K562 (cell line): Measurements from ENCODE around the gene GRWD1. TPM values are rescaled to one million over a fixed set of nuclear protein-coding genes. Genes with fewer than 3 reads are reported as not detected.

Experiments
- ARID2 ChIP-seq: fragments of 450-650 bp; IDR thresholded peaks from 2 replicates; pipeline ENCODE4 v1.6.1; 2017; ENCODE audit warnings: antibody characterized with exemption, mild to moderate bottlenecking
- GABPB2 ChIP-seq: fragments of 250-450 bp; sonication (Bioruptor Pico); conservative IDR thresholded peaks from 2 replicates; pipeline ENCODE4 v1.5.1; 2021; ENCODE audit warnings: mild to moderate bottlenecking
- HDAC8 ChIP-seq: fragments of 450-650 bp; IDR thresholded peaks from 2 replicates; pipeline ENCODE4 v1.6.1; 2016; ENCODE audit warnings: mild to moderate bottlenecking, missing genetic modification characterization, moderate library complexity, missing compliant biosample characterization
- KAT8 ChIP-seq: fragments of 450-650 bp; IDR thresholded peaks from 2 replicates; pipeline ENCODE4 v1.6.1; 2016; ENCODE audit warnings: low read depth, mild to moderate bottlenecking
- MAFF ChIP-seq: IDR thresholded peaks from 2 replicates; pipeline ENCODE4 v1.6.1; 2012; ENCODE audit warnings: low read length, improper control_type of control experiment
- MTA3 ChIP-seq: fragments of 450-650 bp; formaldehyde crosslinking; IDR thresholded peaks from 2 replicates; pipeline ENCODE4 v1.6.1; 2017; ENCODE audit warnings: mild to moderate bottlenecking, borderline replicate concordance
- NELFE ChIP-seq: IDR thresholded peaks from 2 replicates; pipeline ENCODE4 v1.6.1; 2011; ENCODE audit warnings: mild to moderate bottlenecking; ENCODE audit not compliant: insufficient read depth, insufficient read length
- RUNX1 ChIP-seq: sonication (generic); IDR thresholded peaks from 2 replicates; pipeline ENCODE4 v1.6.1; 2016; ENCODE audit warnings: antibody characterized with exemption, low read depth
- SNIP1 ChIP-seq: fragments of 450-650 bp; IDR thresholded peaks from 2 replicates; pipeline ENCODE4 v1.7.1; 2017; ENCODE audit warnings: low read depth, mild to moderate bottlenecking
- SNRNP70 ChIP-seq: fragments of 200-400 bp; formaldehyde crosslinking; optimal IDR thresholded peaks from 2 replicates; pipeline ENCODE3; 2017; ENCODE audit warnings: low read depth, low read length
- SRSF9 ChIP-seq: fragments of 200-400 bp; formaldehyde crosslinking; IDR thresholded peaks from 2 replicates; pipeline ENCODE4 v1.6.1; 2017; ENCODE audit warnings: low read depth, low read length, borderline replicate concordance
- STAT5A ChIP-seq: IDR thresholded peaks from 2 replicates; pipeline ENCODE4 v1.6.1; 2012; ENCODE audit warnings: low read length, inconsistent platforms, borderline replicate concordance
- TBL1XR1 ChIP-seq, 2 experiments: IDR thresholded peaks; 2 replicates each; pipeline ENCODE4 v1.6.1; 2012; ENCODE audit warnings: improper control_type of control experiment in 2 of 2, low read length in 2 of 2, mild to moderate bottlenecking in 1 of 2
- TCFL5 ChIP-seq: fragments of 250-450 bp; sonication (Bioruptor Pico); conservative IDR thresholded peaks from 2 replicates; pipeline ENCODE4 v1.6.1; 2021; ENCODE audit warnings: mild to moderate bottlenecking, moderate library complexity, matching md5 sums
- ZNF239 ChIP-seq: fragments of 250-450 bp; sonication (Bioruptor Pico); IDR thresholded peaks from 2 replicates; pipeline ENCODE4 v1.4.0; 2020; ENCODE audit warnings: mild to moderate bottlenecking
- ZNF436 ChIP-seq: fragments of 250-450, 450-650 bp; sonication (Bioruptor Pico); formaldehyde crosslinking; IDR thresholded peaks from 2 replicates; pipeline ENCODE4 v1.7.0; 2020; ENCODE audit warnings: mild to moderate bottlenecking
- ZNF583 ChIP-seq: fragments of 250-450 bp; sonication (Bioruptor Pico); IDR thresholded peaks from 2 replicates; pipeline ENCODE4 v1.4.0; 2020
- ZNF699 ChIP-seq: fragments of 250-450 bp; sonication (Bioruptor Pico); IDR thresholded peaks from 2 replicates; pipeline ENCODE4 v1.8.0; 2021; ENCODE audit warnings: mild to moderate bottlenecking, moderate library complexity; ENCODE audit not compliant: insufficient replicate concordance
- ZNF830 ChIP-seq: fragments of 250-450 bp; sonication (Bioruptor Pico); IDR thresholded peaks from 2 replicates; pipeline ENCODE4 v1.5.0; 2021; ENCODE audit warnings: mild to moderate bottlenecking
- polyA plus RNA-seq, 8 experiments: library from polyadenylated mRNA; depleted of rRNA in 4 of 8; stranded (reverse) in 5 of 8; unstranded in 3 of 8; fragments of >200 nt; fragmentation: Nextera tagmentation in 2 of 8; fragmentation: Illumina TruSeq in 1 of 8; extraction: Ambion mirVana in 2 of 8; extraction: Trizol in 1 of 8; gene quantifications; 2 replicates each; pipeline versions ENCODE4 v1.2.1 to v1.2.3, GENCODE V29; 2011 to 2014; ENCODE audit warnings: inconsistent platforms in 1 of 8, missing spikeins in 1 of 8
- total RNA-seq, 7 experiments: library from RNA; depleted of rRNA in 6 of 7; stranded (reverse); fragments of >200 nt in 6 of 7; fragmentation: Illumina TruSeq in 2 of 7; extraction: Trizol in 2 of 7; gene quantifications; 2 replicates each; pipeline versions ENCODE4 v1.2.1 to v1.2.3, GENCODE V29; 2011 to 2021; ENCODE audit warnings: low replicate concordance in 1 of 7
- TF ChIP-seq, protein P1 (sequence below): fragments of 150-350 bp; IDR thresholded peaks from 2 replicates; pipeline ENCODE4 v1.6.1; 2014; ENCODE audit warnings: low read depth, mild to moderate bottlenecking, low read length, borderline replicate concordance
- TF ChIP-seq, protein P2 (sequence below): IDR thresholded peaks from 3 replicates; pipeline ENCODE4 v1.6.1; 2011; ENCODE audit warnings: borderline replicate concordance, mild to moderate bottlenecking; ENCODE audit not compliant: insufficient read length, insufficient read depth
- TF ChIP-seq, protein P3 (sequence below), 2 experiments: IDR thresholded peaks; 2 replicates each; pipeline ENCODE4 v1.6.1; 2012; ENCODE audit warnings: improper control_type of control experiment in 2 of 2, low read depth in 2 of 2, low read length in 2 of 2, borderline replicate concordance in 1 of 2

GRWD1 gene
- total and polyA plus RNA-seq, 9 of the 15 experiments (the other 6 are each of a cell fraction or from before 2014, with no cell fraction given) = 1.5 to 87.2 (median 24.5) TPM

DNA sequence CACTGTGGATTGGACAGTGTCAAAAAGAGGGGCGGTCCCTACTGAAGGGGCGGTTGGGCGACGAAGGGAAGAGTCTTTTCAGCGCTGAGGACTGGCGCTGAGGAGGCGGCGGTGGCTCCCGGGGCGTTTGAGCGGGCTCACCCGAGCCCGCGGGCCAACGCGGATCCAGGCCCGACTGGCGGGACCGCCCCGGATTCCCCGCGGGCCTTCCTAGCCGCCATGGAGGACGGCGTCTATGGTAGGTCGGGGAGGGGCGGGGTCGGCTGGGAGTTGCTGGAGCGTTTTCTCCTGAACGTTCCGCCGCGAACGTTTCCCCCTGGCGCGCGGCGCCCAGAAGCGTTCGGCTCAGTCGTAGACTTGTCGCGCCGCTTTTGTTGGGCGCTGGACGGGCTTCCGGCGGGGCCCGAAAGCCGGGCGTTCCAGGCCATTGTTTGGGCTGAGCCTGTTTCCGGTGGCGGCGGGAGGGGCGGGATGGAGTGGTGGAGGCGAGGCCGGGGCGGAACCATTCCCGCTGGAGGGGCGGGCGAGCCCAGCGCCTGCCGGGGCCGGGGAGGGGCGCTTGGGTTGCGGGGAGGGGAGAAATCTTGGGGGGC, 23.6 kb downstream of the GRWD1 start, which contains the start of gene CYTH2 (continued):
- TF ChIP-seq NELFE (no peak), MAFF (no peak), TBL1XR1 (IDR thresholded peaks at IDR 0.05; ENCODE audit: low read length in 2 of 2) (no peak), HDAC8 (tag) (no peak), ZNF239 (0 out of 2 replicates have a peak, but pooled peaks have one; percentile 20), SNRNP70 (no peak), TCFL5 (CRISPR knock-in tag) (no peak), ARID2 (no peak), GABPB2 (CRISPR knock-in tag) (no peak), KAT8 (no peak), MTA3 (peak; percentile 92; the same call in 1 of the 2 replicates), SRSF9 (no peak), ZNF699 (CRISPR knock-in tag) (no peak), RUNX1 (no peak), ZNF436 (CRISPR knock-in tag) (0 out of 2 replicates have a peak, but pooled peaks have one; percentile 27), STAT5A (no peak), SNIP1 (peak; percentile 60; the same call in 1 of the 2 replicates), ZNF583 (CRISPR knock-in tag) (peak; percentile 76), ZNF830 (CRISPR knock-in tag) (peak; percentile 77; the same call in 1 of the 2 replicates)
- TF ChIP-seq, protein P1, sequence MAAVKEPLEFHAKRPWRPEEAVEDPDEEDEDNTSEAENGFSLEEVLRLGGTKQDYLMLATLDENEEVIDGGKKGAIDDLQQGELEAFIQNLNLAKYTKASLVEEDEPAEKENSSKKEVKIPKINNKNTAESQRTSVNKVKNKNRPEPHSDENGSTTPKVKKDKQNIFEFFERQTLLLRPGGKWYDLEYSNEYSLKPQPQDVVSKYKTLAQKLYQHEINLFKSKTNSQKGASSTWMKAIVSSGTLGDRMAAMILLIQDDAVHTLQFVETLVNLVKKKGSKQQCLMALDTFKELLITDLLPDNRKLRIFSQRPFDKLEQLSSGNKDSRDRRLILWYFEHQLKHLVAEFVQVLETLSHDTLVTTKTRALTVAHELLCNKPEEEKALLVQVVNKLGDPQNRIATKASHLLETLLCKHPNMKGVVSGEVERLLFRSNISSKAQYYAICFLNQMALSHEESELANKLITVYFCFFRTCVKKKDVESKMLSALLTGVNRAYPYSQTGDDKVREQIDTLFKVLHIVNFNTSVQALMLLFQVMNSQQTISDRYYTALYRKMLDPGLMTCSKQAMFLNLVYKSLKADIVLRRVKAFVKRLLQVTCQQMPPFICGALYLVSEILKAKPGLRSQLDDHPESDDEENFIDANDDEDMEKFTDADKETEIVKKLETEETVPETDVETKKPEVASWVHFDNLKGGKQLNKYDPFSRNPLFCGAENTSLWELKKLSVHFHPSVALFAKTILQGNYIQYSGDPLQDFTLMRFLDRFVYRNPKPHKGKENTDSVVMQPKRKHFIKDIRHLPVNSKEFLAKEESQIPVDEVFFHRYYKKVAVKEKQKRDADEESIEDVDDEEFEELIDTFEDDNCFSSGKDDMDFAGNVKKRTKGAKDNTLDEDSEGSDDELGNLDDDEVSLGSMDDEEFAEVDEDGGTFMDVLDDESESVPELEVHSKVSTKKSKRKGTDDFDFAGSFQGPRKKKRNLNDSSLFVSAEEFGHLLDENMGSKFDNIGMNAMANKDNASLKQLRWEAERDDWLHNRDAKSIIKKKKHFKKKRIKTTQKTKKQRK = no peak
- TF ChIP-seq, protein P2, sequence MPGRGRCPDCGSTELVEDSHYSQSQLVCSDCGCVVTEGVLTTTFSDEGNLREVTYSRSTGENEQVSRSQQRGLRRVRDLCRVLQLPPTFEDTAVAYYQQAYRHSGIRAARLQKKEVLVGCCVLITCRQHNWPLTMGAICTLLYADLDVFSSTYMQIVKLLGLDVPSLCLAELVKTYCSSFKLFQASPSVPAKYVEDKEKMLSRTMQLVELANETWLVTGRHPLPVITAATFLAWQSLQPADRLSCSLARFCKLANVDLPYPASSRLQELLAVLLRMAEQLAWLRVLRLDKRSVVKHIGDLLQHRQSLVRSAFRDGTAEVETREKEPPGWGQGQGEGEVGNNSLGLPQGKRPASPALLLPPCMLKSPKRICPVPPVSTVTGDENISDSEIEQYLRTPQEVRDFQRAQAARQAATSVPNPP = no peak
- TF ChIP-seq, protein P3, sequence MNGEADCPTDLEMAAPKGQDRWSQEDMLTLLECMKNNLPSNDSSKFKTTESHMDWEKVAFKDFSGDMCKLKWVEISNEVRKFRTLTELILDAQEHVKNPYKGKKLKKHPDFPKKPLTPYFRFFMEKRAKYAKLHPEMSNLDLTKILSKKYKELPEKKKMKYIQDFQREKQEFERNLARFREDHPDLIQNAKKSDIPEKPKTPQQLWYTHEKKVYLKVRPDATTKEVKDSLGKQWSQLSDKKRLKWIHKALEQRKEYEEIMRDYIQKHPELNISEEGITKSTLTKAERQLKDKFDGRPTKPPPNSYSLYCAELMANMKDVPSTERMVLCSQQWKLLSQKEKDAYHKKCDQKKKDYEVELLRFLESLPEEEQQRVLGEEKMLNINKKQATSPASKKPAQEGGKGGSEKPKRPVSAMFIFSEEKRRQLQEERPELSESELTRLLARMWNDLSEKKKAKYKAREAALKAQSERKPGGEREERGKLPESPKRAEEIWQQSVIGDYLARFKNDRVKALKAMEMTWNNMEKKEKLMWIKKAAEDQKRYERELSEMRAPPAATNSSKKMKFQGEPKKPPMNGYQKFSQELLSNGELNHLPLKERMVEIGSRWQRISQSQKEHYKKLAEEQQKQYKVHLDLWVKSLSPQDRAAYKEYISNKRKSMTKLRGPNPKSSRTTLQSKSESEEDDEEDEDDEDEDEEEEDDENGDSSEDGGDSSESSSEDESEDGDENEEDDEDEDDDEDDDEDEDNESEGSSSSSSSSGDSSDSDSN (IDR thresholded peaks at IDR 0.05; ENCODE audit: borderline replicate concordance in 1 of 2, low read depth in 2 of 2, low read length in 2 of 2) = no peak
